Stomach (tissue), 9 donors: ENCODE measurements around the gene HTR1A. TPM values are rescaled to one million over a fixed set of nuclear protein-coding genes. Genes with fewer than 3 reads are reported as not detected.

Experiments used
- DNase-seq, 2 donors: peaks; one replicate each; pipeline versions ENCODE4 v3.0.0 to v3.0.0-alpha.2; 2013 to 2019
- H3K27ac ChIP-seq, 5 donors: fragments of 200-600 bp in 4 of 5; sonication (generic) in 4 of 5; one replicate each; pipeline ENCODE4 v1.5.1; 2013 to 2019; ENCODE audit warnings: mild to moderate bottlenecking in 1 of 5, moderate library complexity in 1 of 5
- H3K27me3 ChIP-seq, 3 donors: fragments of 200-600 bp; sonication (generic); one replicate each; pipeline ENCODE4 v1.5.1; 2017 to 2019; ENCODE audit warnings: mixed run types in 1 of 3
- H3K36me3 ChIP-seq, 4 donors: fragments of 200-600 bp; sonication (generic); 1 replicate in 3 of 4; 2 replicates in 1 of 4; pipeline ENCODE4 v1.5.1; 2016 to 2019
- H3K4me1 ChIP-seq, 4 donors: fragments of 200-600 bp; sonication (generic); one replicate each; pipeline ENCODE4 v1.5.1; 2016 to 2019
- H3K4me3 ChIP-seq, 4 donors: fragments of 200-600 bp; sonication (generic) in 3 of 4; one replicate each; pipeline ENCODE4 v1.5.1; 2016 to 2019; ENCODE audit warnings: mild to moderate bottlenecking in 1 of 4
- H3K9me3 ChIP-seq, 4 donors: fragments of 200-600 bp; sonication (generic); one replicate each; pipeline ENCODE4 v1.5.1; 2016 to 2019
- CTCF ChIP-seq, 7 experiments: fragments of 450-650 bp in 4 of 7; fragments of 200-600 bp in 3 of 7; sonication (generic) in 3 of 7; IDR thresholded peaks; one replicate each; pipeline ENCODE4 v1.5.1; 2016 to 2019; ENCODE audit warnings: antibody characterized with exemption in 7 of 7, control low read depth in 2 of 7, mild to moderate bottlenecking in 1 of 7
- EP300 ChIP-seq: sonication (generic); formaldehyde crosslinking; IDR thresholded peaks from one replicate; pipeline ENCODE4 v1.6.1; 2017; ENCODE audit warnings: antibody characterized with exemption
- POLR2A ChIP-seq, 4 donors: fragments of 450-650 bp; IDR thresholded peaks; one replicate each; pipeline ENCODE4 v1.6.1; 2016; ENCODE audit warnings: antibody characterized with exemption in 4 of 4, control low read depth in 2 of 4, mild to moderate bottlenecking in 1 of 4, moderate library complexity in 1 of 4
- POLR2AphosphoS5 ChIP-seq, 3 donors: sonication (generic); formaldehyde crosslinking; IDR thresholded peaks; one replicate each; pipeline ENCODE4 v1.6.1; 2016; ENCODE audit warnings: antibody characterized with exemption in 3 of 3
- WGBS, 5 donors: extraction: QIAGEN DNeasy Blood & Tissue Kit in 3 of 5; methylation state at CpG; one replicate each; pipeline versions ENCODE4 v1.1.5 to v1.1.7; 2013 to 2018; 5-methylcytosine and 5-hydroxymethylcytosine counted together
- intact Hi-C: fragments of 100-400 bp; cut with DNase I; formaldehyde crosslinking; loops from one replicate; pipeline ENCODE4 v1.15.1; 2023; ENCODE audit warnings: low total_unique reads
- polyA plus RNA-seq, 3 donors: library from polyadenylated mRNA; stranded (reverse); fragments of 200-250 nt; gene quantifications; one replicate each; pipeline ENCODE4 v1.2.3, GENCODE V29; 2013
- total RNA-seq, 5 donors: library from RNA; depleted of rRNA; stranded (reverse); fragments of >200 nt; gene quantifications; one replicate each; pipeline versions ENCODE4 v1.1.0 to v1.2.3, GENCODE V29; 2014 to 2016
- donor health status: healthy with polysubstance abuse.
- donor health status: Bipolar disorder and iron deficiency.
- donor health status: healthy.

Gene HTR1A
- total and polyA plus RNA-seq, 8 donors = not detected

GRCh38 chr5:63960646-63961045 is 1.6 kb downstream of the HTR1A start:
- Histone ChIP-seq H3K36me3 (no peaks in the 10 kb centered on the region), H3K27ac (no peak overlapping the region), H3K4me3 (no peak overlapping the region), H3K27me3 (peaks cover 2 to 48% (median 35%) of the 10 kb centered on the region in 3 donors), H3K9me3 (peaks cover 0 to 24% (median 15%) of the 10 kb centered on the region in 4 donors), H3K4me1 (peaks cover 0 to 4% (median 0%) of the 10 kb centered on the region in 4 donors)
- no peak for DNase-seq
- intact Hi-C loops = no loop called here
- WGBS, 5 donors = 13 to 23% (median 17%) methylated on average over 23 to 27 of the region's 27 CpGs
- TF ChIP-seq POLR2AphosphoS5 (IDR thresholded peaks at IDR 0.05) (no peak), POLR2A (IDR thresholded peaks at IDR 0.05) (no peak), EP300 (no peak), CTCF (IDR thresholded peaks at IDR 0.05) (no peak)

DNA sequence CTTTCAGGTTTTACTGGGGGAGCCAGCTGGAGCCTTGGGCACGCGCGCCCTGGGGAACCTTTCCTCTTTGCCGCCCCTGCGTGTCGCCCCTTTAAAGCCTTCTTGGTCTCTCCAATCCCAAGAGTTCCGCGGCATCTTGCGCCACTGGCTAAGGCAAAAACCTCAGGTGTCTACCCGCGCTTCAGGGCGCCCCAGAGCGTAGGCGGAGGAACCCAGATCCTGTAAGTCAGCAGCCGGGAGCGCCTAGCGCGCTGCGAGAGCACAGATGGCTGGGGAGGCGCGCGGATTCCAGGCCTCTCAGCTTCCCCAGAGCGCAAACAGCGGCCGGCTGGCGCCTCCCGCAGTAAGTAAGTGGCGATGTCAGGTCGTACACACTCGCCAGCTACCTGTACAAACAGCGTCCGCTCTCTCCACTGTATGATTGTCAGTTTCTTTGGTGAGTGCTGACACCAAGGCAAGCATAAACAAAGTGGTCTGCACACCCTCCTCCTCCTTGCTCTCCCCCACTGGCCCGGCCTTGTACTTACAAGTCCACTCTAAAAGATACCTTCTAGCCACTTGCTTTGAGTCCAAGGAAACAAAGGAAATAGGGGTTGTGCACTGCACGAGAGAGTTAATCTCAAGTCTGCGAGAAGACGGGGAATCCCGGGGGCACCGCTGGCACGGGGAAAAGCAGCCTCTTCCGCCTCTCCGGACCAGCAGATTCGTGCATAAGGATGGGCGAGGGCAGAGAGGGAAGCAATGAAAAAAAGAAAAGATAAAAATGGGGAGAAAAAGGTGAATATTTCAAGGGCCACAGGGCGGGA is 2.9 kb downstream of the HTR1A start:
- intact Hi-C loops = no loop called here
- DNase-seq = peak in 1 of 2 donors; percentile 87
- Histone ChIP-seq H3K4me1 (peaks cover 0 to 4% (median 0%) of the 10 kb centered on the region in 4 donors), H3K27ac (no peak overlapping the region), H3K4me3 (no peak overlapping the region), H3K36me3 (no peaks in the 10 kb centered on the region), H3K27me3 (peaks cover 2 to 48% (median 35%) of the 10 kb centered on the region in 3 donors), H3K9me3 (peaks cover 0 to 24% (median 15%) of the 10 kb centered on the region in 4 donors)
- TF ChIP-seq POLR2A (IDR thresholded peaks at IDR 0.05) (no peak), EP300 (no peak), POLR2AphosphoS5 (IDR thresholded peaks at IDR 0.05) (no peak), CTCF (IDR thresholded peaks at IDR 0.05) (no peak)
- 4 to 5% (median 4%) methylated on average over 31 to 44 of the region's 44 CpGs for WGBS, 5 donors

GRCh38 chr5:63958654-63959053 is 3.6 kb downstream of the HTR1A start:
- WGBS, 5 donors = 17 to 48% (median 43%) methylated on average over 3 of the region's 3 CpGs
- Histone ChIP-seq H3K27ac (no peak overlapping the region), H3K27me3 (peaks cover 2 to 48% (median 35%) of the 10 kb centered on the region in 3 donors), H3K36me3 (no peaks in the 10 kb centered on the region), H3K4me1 (peaks cover 0 to 4% (median 0%) of the 10 kb centered on the region in 4 donors), H3K9me3 (peaks cover 0 to 24% (median 15%) of the 10 kb centered on the region in 4 donors), H3K4me3 (no peak overlapping the region)
- TF ChIP-seq EP300 (no peak), POLR2A (IDR thresholded peaks at IDR 0.05) (no peak), CTCF (IDR thresholded peaks at IDR 0.05) (no peak), POLR2AphosphoS5 (IDR thresholded peaks at IDR 0.05) (no peak)
- no peak for DNase-seq
- intact Hi-C loops = no loop called here

DNA sequence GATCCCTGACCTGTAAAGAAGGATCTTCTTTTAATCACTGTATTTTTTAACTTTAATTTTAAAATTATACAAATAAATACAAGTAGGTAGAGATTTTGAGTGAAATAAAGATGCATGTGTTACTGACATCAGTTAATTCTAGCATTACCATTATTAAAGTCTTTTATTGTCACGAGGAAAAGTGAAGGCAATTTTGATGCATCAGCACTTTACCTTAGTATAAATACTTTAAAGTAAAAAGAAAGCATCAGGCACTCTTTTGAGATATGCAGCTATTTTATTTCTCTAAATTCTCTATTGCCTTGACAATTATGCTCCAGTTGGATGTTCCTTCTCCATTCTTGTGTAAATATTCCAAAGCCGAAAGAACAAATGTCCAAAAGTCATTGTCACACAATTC is 4.6 kb downstream of the HTR1A start:
- Histone ChIP-seq H3K4me3 (no peak overlapping the region), H3K27me3 (peaks cover 2 to 43% (median 34%) of the 10 kb centered on the region in 3 donors), H3K36me3 (no peaks in the 10 kb centered on the region), H3K4me1 (peaks cover 0 to 4% (median 0%) of the 10 kb centered on the region in 4 donors), H3K9me3 (peaks cover 0 to 24% (median 15%) of the 10 kb centered on the region in 4 donors), H3K27ac (no peak overlapping the region)
- WGBS, 5 donors = 77 to 89% (median 83%) methylated on average over 2 of the region's 2 CpGs
- no peak for TF ChIP-seq POLR2A (IDR thresholded peaks at IDR 0.05)
- no peak for TF ChIP-seq CTCF (IDR thresholded peaks at IDR 0.05)
- TF ChIP-seq POLR2AphosphoS5 (IDR thresholded peaks at IDR 0.05) = no peak
- no peak for TF ChIP-seq EP300
- no peak for DNase-seq
- intact Hi-C loops = no loop called here
